HG03066 (cell line): ENCODE results near the gene FER1L5.

Experiments used
- ATAC-seq: cut with Tn5 transposase; IDR thresholded peaks from one replicate; pipeline ENCODE4 v1.9.1; 2021; ENCODE audit warnings: low read depth; ENCODE audit not compliant: unreplicated experiment

The FER1L5 gene

DNA sequence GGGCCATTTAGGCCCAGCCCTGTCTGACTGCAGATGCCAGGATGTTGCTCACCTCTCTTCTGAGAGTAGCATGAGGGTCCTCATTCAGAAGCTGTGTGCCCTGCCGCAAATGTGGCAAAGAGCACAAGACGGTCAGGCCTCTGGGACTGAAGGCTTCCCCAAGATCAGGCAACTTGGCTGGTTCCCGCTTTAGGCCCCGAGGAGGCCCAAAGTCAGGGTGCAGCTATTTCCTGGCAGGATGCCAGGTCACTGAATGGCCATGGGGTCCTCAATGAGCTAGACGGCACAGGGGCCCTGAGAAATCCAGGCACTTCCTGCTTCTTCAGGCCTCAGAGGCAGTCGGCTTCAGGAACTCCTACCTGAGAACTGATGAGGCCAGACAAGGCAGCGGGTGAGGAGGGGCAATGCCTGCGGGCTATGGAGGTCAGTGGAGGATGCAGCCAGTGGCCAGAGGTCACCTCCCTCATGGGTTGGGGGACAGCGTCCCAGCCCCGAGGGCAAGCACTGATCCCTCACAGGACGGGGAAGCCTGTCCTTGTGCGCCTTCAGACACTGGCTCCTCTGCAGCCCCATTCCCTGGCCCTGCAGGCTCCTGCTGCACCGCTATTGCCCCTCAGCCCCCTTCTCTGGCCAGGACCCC is 52.4 kb downstream of the FER1L5 start:
- no peak for ATAC-seq

DNA sequence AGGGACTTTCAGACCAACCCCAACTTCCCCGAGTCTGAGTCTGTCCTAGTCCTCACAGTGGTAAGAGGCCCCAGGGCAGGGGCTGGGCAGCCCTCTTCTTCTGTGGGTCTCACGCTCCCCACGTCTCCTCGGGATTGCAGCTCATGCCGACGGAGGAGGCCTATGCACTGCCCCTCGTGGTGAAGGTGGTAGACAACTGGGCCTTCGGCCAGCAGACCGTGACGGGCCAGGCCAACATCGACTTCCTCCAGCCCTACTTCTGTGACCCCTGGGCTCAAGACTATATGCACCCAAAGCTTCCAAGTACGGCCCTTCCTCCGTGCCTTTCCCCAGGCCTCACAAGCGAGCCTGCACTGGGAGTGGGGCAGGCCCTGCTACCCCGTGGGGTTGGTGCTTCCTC is 53.0 kb downstream of the FER1L5 start:
- ATAC-seq = no peak

DNA sequence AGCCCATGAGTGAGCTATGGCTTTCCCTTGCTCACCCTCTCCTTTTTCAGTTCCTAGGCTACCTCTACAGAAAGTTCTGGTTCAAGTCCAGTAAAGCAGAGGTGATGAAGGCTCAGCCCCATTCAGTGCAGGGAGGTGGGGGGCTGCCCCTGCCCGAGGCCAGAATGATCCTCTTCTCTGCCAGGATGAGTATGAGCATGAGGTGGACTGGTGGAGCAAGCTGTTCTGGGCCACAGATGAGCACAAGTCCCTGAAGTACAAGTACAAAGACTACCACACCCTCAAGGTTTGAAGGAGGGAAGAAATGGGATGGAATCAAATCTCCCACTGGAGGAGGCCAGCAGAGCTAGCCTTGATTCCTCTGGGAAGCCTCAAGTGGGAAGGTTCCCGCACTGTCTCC is 54.9 kb downstream of the FER1L5 start:
- no peak for ATAC-seq

DNA sequence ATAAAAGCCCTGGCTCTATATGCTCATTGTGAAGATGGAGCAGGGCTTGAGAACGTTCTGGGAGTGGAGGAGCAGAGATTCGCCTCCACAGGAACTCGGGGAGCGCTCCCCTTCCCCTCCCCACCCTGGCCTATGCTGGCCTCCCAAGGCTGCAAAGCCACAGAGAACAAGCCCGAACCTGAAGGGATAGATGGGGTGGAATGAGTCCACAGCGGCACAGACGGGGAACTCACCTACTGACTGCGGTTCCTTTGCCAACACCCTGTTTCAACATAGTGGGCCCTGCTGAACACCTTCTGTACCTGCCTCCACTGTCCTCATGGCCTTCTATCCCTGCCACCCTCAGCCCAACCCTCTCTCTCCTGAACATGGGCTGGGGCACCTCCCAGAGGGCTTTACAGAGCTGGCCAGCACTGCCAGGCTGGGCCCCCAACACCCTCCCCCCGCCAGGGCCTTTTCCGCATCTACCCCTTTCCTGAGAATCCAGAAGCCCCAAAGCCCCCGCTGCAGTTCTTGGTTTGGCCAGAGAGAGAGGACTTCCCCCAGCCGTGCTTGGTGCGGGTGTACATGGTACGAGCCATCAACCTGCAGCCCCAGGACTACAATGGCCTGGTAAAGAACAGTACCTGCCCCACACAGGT is 55.8 kb downstream of the FER1L5 start:
- ATAC-seq = no peak

DNA sequence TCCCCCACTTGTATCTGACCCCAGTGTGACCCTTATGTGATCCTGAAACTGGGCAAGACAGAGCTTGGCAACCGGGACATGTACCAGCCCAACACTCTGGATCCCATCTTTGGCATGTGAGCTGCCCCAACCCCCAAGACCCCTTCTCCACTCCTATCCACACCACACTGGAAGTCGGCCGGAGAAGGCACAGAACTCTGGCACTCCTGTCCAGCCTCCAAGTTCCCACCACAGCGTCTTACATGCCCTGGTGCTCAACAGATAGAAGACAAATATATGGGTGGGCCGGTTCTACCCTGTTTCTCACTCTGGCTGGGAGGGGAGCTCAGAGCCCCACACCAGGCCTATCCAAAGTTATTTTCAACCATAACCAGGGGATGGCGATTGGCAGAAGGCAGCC is 56.5 kb downstream of the FER1L5 start:
- no peak for ATAC-seq

DNA sequence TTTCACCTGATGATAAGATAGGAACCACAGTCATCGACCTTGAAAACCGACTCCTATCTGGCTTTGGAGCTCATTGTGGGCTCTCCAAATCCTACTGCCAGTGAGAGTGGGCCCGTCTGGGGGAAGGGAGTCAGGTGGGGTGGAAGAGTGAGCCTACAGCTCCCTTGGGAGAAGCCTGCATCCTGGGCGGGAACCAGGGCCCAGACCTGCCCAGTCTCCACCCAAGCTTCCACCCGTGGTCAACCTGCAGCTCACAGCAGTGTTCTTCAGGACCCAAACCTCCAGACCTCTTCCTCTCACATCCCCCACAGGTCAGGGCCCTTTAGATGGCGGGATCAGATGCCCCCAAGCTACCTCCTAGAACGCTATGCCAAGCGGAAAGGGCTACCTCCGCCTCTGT is 57.1 kb downstream of the FER1L5 start:
- ATAC-seq = no peak

DNA sequence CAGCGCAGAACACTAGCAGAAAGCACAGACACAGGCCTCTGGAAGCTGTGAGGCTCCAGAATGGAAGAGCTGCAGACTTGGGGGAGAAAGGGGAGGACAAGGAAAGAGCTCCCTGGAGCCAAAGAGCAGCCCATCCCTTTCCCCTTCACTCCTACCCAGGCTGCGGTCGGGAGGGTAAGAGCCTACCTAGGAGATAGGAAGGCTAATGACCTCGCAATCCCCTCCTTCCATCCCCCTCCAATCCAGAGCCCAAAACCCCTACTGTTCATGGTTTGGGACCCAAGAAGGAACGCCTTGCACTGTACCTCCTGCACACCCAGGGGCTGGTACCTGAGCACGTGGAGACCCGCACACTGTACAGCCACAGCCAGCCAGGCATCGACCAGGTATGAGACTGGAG is 57.5 kb downstream of the FER1L5 start:
- no peak for ATAC-seq

DNA sequence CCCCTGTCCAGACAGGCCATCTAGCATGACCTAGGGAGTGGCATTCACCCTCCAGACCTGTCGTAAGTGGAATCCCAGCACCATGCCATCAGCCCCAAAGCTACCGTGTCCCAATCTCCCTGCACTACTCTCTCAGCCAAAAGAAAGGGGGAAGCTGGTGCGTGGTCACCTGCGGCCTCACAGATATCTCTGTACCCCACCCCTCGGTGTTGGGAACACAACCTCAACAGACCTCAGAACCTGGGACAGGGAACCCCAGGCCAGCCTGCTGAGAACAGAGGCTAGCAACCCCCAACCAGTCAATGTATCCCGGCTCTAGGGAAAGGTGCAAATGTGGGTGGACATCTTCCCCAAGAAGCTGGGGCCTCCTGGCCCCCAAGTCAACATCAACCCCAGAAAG is 59.1 kb downstream of the FER1L5 start:
- ATAC-seq = no peak

DNA sequence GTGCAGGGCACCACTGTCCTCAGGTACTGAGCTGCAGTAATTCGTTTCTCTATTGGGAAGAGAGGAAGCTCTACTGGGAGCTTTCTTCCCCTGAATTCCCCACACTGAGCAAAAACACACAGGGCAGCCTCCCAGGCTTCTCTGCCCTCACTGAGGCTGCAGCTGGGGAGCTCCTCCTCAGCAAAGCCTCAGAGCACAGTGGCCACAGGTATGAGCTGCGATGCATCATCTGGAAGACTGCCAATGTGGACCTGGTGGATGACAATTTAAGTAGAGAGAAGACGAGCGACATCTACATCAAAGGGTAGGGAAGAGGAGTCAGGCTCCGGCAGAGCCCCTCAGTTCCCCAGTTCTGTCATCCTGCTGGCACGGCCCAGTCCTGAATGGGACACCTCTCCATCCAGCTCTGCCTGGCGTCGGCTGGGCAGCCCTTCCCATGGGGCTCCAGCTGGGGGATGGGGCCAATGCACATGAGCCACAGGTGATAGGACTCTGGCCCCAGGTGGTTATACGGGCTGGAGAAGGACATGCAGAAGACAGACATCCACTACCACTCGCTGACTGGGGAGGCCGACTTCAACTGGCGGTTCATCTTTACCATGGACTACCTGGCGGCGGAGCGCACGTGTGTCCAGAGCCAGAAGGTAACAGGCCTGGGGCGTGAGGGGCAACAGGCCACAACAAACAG is 59.7 kb downstream of the FER1L5 start:
- ATAC-seq = no peak

DNA sequence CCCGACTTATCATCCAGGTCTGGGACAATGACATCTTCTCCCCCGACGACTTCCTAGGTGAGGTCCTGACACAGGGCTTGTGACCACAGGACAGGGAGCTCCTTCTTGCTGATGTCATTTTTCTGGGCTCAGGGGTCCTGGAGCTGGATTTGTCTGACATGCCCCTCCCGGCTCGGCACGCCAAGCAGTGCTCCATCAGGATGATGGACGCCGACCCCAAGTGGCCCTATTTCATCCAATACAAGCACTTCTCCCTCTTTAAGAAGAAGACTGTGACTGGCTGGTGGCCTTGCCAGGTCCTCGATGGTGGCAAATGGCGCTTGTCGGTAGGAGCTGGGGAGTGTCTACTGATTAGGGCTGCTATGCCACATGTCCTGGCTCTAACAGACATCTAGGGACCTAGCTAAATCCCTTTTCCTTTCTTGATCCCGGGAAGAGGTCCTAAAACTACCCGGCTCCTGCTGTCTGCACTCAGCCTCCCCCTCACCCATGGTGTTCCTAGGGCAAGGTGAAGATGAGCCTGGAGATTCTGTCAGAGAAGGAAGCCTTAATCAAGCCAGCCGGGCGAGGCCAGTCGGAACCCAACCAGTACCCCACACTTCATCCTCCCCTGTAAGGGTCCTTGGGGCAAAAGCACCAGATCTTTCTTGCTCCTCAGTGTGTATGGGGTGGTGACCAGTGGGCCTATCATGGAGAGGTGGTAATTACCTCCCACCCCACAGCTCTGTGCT is 60.6 kb downstream of the FER1L5 start:
- ATAC-seq = no peak

DNA sequence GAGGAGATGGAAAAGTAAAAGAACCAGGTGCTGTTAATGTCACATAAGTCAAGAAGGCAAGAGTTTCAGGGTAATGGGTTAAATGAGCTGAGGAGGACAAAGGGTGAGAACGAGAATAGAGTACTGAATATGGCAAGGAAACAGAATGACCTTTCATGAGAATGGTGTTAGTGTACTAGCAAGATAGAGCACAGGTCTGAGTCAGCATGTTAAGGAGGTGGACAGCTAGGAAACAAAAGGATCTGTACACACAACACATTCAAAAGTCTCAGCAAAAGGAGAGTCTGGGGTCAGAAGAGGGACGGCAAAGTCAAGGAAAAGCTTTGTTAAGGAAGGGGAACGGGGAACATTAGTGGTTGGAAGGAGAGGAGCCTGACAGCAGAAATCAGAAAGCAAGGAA is 68.4 kb downstream of the FER1L5 start:
- ATAC-seq = no peak

DNA sequence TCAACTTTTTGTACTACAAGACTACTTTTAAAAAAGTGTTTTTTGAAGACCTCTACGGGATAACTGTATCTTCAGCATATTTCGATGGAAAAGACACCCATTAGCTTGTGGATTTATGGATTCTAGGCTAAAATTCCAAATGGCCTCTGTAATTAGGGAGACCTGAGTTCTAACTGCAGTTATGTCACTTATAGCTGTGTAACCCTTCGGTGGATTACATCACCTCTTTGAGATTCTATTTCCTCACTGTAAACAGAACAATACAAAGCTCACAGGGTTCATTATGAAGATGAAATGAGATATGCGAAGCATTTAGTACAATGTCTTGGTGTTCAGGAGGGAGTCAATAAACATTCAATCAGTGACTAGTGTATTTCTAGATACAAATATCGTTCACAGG is 73.1 kb downstream of the FER1L5 start:
- ATAC-seq = no peak

DNA sequence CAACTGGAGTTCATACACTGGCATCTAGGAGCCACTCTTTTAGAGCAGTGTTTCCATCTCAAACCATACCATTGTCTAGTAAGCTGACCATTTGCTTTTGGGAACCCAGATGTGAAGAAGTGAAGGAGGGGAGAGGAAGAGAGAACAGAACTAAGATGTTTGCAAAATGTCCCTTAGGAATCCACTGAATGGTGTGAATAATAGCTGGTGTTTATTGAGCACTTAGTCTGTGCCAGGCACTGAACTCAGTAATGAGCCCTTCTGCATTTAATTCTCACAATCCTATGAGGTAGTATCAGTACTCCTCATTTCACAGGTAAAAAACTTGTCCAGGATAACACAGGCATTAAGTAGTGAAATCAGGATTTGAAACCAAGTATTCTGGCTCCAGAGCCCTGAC is 73.8 kb downstream of the FER1L5 start:
- no peak for ATAC-seq

DNA sequence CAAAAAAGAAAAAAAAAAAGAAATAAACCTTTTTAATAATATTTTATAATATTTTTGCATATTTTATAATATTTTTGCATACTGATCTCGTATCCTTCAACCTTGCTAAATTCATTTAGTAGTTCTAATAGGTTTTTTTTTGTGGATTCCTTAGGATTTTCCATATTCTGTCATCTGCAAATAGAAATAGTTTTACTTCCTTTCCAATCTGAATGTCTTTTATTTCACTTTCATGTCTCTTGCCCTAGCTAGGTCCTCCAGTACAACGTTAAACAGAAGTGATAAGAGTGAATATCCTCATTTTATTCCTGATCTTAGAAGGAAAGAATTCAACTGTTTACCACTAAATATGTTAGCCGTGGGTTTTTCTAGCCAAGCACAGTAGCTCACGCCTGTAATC is 83.6 kb downstream of the FER1L5 start:
- ATAC-seq = no peak

DNA sequence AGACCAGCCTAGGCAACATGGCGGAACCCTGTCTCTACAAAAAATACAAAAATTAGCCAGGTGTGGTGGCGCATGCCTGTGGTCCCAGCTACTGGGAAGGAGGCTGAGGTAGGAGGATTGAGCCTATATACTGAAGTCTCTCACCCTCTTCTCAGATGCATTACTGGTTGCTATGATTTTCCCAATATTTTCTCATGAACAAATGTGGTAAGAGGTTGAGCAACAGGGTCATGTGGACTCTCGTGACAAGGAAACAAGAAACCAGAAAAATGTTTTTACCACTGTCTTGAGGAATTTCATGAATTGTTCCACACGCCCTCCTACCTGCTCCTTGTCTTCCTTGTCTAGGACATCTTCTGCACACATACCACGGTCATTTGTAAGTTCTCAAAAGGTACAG is 84.9 kb downstream of the FER1L5 start:
- no peak for ATAC-seq

DNA sequence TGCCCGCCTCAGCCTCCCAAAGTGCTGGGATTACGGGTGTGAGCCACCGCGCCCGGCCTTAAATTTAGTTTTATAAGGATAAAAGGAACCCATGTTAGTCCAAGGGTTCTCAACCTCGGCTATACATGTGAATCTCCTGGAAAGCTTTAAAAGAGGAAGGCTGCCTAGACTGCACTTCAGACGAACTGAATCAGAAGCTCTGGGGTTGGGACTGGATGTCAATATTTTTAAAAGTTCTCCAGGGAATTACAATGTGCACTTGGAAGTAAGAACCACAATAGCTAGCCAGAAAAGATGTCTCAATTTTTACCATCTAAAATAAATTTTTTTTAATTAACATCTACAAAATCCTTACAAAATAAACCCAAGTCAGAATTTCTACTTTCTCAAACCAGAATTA is 87.2 kb downstream of the FER1L5 start:
- no peak for ATAC-seq

DNA sequence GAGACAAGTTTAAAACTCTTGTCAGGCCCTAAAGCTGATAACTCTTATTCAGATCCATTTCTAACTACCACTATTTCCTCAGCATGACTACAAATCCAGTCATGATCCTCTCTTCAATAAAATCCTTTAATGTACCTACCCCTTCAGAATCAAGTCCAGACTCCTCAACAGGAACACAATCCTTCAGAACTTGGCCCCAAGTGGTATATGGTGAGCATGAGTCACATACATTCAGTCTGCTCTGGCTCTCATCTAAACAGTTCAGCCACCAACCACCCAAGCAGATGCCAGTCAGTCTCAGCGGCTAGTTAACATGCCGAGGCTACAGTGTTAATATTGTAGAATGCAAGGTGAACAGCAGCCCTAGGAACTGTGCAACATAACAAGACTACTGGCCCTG is 87.6 kb downstream of the FER1L5 start:
- no peak for ATAC-seq

DNA sequence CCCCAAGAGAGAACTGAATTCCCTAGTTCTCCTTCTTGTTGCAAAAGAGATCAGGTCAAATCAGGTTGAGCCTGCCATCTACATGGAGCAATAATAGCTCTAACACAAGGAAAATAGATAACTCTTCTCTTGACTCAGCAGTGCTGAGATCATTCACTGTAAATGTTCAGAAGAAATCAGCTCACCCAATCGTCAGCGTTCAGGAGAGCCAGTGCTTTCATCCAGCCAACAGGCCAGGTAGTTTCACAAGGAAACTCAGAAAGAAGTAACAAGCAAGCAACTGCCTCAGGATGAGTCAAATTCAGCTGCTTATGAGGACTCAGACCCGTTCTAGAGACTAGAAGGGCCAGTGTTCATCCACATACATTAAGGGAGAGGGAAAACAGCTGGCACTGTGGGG is 91.4 kb downstream of the FER1L5 start:
- no peak for ATAC-seq

DNA sequence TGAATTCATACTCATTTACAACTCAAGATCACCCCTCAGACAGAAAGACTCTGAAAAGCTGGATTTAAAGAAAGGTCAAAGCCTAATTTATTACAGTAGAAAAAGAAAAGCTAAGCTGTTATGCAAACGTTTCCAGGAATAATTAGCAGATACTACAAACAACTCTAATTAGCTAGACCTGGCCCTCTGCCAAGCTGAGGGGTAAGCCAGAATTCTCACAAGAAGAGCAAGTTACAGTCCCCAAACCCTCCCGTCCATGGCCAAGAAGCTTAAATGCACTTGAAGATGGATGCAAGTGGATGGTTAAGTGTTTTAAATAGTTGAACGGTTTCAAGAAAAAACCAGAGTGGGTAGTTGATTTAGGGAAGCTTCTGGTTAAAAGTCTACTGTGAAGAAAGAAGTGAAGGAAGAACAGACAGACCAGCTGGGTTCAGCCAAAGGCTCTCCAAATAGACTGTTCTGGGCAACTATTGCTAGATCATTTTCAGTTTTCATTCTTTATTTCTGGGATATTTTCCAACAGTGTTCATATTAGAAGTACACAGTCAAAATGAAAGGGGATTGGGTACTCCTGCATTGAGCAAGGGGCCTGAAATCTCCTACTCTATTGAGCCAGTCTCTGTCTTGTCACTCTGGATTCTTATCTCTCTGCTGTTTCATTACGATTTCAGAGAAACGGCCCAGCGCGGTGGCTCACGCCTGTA is 92.5 kb downstream of the FER1L5 start:
- no peak for ATAC-seq

DNA sequence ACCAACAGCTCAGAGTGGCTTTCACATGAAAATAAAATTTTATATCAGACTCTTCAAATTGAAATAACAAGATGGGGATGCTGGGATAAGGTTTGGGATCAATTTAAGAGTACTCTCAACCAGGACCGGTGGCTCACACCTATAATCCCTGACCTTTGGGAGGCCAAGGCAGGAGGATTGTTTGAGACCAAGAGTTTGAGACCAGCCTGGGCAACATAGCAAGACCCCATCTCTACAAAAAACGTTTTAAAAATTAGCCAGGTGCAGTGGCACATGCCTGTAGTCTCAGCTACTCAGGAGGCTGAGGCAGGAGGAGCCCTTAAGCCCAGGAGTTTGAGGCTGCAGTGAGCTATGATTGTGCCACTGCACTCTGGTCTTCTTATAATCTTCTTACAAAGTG is 94.7 kb downstream of the FER1L5 start:
- no peak for ATAC-seq

DNA sequence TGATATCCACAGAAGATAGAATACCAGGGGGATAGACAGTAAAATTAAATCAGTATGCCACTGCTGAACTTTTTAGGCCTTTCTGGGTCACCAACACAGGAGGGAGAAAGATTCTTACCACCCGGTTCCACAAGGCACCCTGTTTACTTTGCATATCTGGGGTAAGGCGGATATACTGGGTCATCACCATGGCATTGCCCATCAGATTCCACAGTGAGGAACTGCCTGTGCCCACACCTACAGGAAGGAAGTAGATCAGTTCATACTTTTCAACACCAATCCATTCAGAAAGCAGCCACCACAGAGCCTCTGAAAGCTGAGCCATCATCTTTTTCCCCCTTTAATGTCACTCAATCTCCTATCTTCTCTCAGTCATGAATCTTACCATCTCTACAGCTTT is 95.3 kb downstream of the FER1L5 start:
- ATAC-seq = no peak
